Measurements from ENCODE around the gene ADPRHL1. TPM values are rescaled to one million over a fixed set of nuclear protein-coding genes. Genes with fewer than 3 reads are reported as not detected.

Gene ADPRHL1
- polyA plus RNA-seq, 3 donors, result 0.15 to 0.52 (median 0.27) TPM

- H3K36me3 ChIP-seq (replicated peaks in 1 of 2; ENCODE audit: control insufficient read depth in 1 of 2, insufficient read depth in 2 of 2, low read length in 2 of 2), result no peaks in the 10 kb centered on the region
- Mint-ChIP-seq H3K4me3 (no peak overlapping the region), H3K27me3 (ENCODE audit: low read depth in 3 of 3) (peaks cover 6 to 13% (median 12%) of the 10 kb centered on the region in 3 donors), H3K4me1 (peaks cover 33% of the 10 kb centered on the region), H3K27ac (peak overlapping the region in 1 of 7 donors; percentile 18), H3K9me3 (peaks cover 17 to 37% (median 29%) of the 10 kb centered on the region in 7 donors), H3K36me3 (peaks cover 0 to 3% of the 10 kb centered on the region in 2 donors)
- no peak overlapping the region for H3K27ac ChIP-seq (ENCODE audit: low read depth in 1 of 2, low read length in 2 of 2)
- no peak overlapping the region for H3K9ac ChIP-seq (ENCODE audit: insufficient read depth, low read length, poor library complexity, severe bottlenecking)
- peaks cover 23 to 32% of the 10 kb centered on the region in 2 donors for H3K4me1 ChIP-seq (ENCODE audit: control insufficient read depth in 1 of 2, insufficient read depth in 2 of 2, low read length in 2 of 2)
- H3K4me3 ChIP-seq (replicated peaks in 1 of 3; ENCODE audit: low read depth in 2 of 3, low read length in 3 of 3), result no peak overlapping the region
- intact Hi-C loops (cut with micrococcal nuclease), result no loop called here
- H4K20me1 ChIP-seq (ENCODE audit: insufficient read depth, low read length), result no peaks in the 10 kb centered on the region
- 97% methylated on average over 10 of the region's 27 CpGs for WGBS (ENCODE audit: insufficient coverage)
- H3K9me3 ChIP-seq (replicated peaks in 1 of 2; ENCODE audit: control insufficient read depth in 1 of 2, insufficient read depth in 1 of 2, low read length in 2 of 2), result peaks cover 11 to 39% of the 10 kb centered on the region in 2 donors
- no peak for DNase-seq
- H3K27me3 ChIP-seq (ENCODE audit: control insufficient read depth in 2 of 2, insufficient read depth in 2 of 2, low read length in 2 of 2), result no peaks in the 10 kb centered on the region
- H3K79me2 ChIP-seq (ENCODE audit: insufficient read depth, low read length), result no peaks in the 10 kb centered on the region
- TF ChIP-seq, protein P1, sequence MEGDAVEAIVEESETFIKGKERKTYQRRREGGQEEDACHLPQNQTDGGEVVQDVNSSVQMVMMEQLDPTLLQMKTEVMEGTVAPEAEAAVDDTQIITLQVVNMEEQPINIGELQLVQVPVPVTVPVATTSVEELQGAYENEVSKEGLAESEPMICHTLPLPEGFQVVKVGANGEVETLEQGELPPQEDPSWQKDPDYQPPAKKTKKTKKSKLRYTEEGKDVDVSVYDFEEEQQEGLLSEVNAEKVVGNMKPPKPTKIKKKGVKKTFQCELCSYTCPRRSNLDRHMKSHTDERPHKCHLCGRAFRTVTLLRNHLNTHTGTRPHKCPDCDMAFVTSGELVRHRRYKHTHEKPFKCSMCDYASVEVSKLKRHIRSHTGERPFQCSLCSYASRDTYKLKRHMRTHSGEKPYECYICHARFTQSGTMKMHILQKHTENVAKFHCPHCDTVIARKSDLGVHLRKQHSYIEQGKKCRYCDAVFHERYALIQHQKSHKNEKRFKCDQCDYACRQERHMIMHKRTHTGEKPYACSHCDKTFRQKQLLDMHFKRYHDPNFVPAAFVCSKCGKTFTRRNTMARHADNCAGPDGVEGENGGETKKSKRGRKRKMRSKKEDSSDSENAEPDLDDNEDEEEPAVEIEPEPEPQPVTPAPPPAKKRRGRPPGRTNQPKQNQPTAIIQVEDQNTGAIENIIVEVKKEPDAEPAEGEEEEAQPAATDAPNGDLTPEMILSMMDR (IDR thresholded peaks at IDR 0.05), result no peak
- H3K4me2 ChIP-seq (replicated peaks; ENCODE audit: extremely low read depth, low read length, poor library complexity, severe bottlenecking), result no peak overlapping the region
- no peak overlapping the region for H2AFZ ChIP-seq (ENCODE audit: insufficient read depth, low read depth, low read length, poor library complexity, severe bottlenecking)
These were observed 40.8 kb downstream of the ADPRHL1 start for GRCh38 chr13:113412440-113412839.

DNA sequence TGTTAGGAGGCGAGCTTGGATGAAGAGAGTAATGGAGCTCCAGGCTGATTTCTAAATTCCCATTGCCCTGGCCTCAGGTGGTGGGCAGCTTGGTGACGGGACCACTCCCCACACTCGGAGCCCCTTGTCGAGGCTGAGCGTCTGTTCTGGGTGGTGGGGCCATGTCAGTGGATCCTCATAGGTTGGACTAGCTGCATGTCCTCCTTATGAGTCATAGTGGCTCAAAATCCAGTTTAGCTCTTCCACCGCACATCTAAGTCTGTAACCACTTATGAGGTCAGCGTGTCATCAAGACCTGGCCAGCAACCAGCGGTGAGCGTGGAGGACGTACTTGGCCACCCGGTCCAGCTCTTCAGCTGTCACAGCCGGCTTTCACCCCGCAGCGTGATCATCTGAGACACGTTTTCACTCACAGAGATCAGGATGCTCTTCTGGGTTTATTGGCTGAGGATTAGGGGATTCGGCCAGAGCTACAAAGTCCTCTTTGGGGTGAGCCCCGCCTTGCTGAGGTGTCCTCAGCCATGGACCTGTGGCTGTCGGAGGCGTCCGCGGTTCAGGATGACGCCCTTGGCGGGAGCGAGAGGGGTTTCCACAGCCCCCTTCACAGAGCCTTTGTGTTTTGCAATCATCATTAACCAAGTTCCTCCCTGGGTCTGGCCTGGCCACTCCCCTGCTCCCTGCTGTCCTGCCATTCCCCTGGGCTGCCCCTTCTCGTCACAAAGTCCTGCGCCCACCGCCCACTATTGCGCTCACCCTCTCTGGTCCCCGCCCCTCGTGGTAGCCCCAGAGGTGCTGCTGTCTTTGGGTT, 41.9 kb downstream of the ADPRHL1 start:
- Histone ChIP-seq H3K4me3 (replicated peaks in 1 of 3; ENCODE audit: low read depth in 2 of 3, low read length in 3 of 3) (no peak overlapping the region), H3K27me3 (ENCODE audit: control insufficient read depth in 2 of 2, insufficient read depth in 2 of 2, low read length in 2 of 2) (no peaks in the 10 kb centered on the region), H3K9ac (ENCODE audit: insufficient read depth, low read length, poor library complexity, severe bottlenecking) (no peak overlapping the region), H4K20me1 (ENCODE audit: insufficient read depth, low read length) (no peaks in the 10 kb centered on the region), H3K79me2 (ENCODE audit: insufficient read depth, low read length) (no peaks in the 10 kb centered on the region), H3K4me2 (replicated peaks; ENCODE audit: extremely low read depth, low read length, poor library complexity, severe bottlenecking) (no peak overlapping the region), H2AFZ (ENCODE audit: insufficient read depth, low read depth, low read length, poor library complexity, severe bottlenecking) (no peak overlapping the region), H3K36me3 (replicated peaks in 1 of 2; ENCODE audit: control insufficient read depth in 1 of 2, insufficient read depth in 2 of 2, low read length in 2 of 2) (no peaks in the 10 kb centered on the region), H3K4me1 (ENCODE audit: control insufficient read depth in 1 of 2, insufficient read depth in 2 of 2, low read length in 2 of 2) (peaks cover 23 to 32% of the 10 kb centered on the region in 2 donors), H3K9me3 (replicated peaks in 1 of 2; ENCODE audit: control insufficient read depth in 1 of 2, insufficient read depth in 1 of 2, low read length in 2 of 2) (peaks cover 11 to 39% of the 10 kb centered on the region in 2 donors), H3K27ac (ENCODE audit: low read depth in 1 of 2, low read length in 2 of 2) (peak overlapping the region in 1 of 2 donors; percentile 37)
- 85% methylated on average over 23 of the region's 30 CpGs for WGBS (ENCODE audit: insufficient coverage)
- peak overlapping the region; percentile 43 to 87 (median 65) for H3K27ac Mint-ChIP-seq
- peaks cover 33% of the 10 kb centered on the region for H3K4me1 Mint-ChIP-seq
- TF ChIP-seq, protein P1 (IDR thresholded peaks at IDR 0.05), result no peak
- peak overlapping the region; percentile 19 to 20 for H3K4me3 Mint-ChIP-seq
- H3K36me3 Mint-ChIP-seq, result peaks cover 0 to 3% of the 10 kb centered on the region in 2 donors
- H3K9me3 Mint-ChIP-seq, result peaks cover 17 to 37% (median 29%) of the 10 kb centered on the region in 7 donors
- peaks cover 6 to 19% (median 17%) of the 10 kb centered on the region in 3 donors for H3K27me3 Mint-ChIP-seq (ENCODE audit: low read depth in 3 of 3)
- intact Hi-C loops (cut with micrococcal nuclease), result no loop called here
- peak; percentile 9 to 68 (median 12) for DNase-seq

Data from CD14-positive monocyte (primary cell).